AG09309 (cell line): ENCODE data around the gene SAXO1.

Experiments
- DNase-seq: peaks from one replicate; pipeline ENCODE4 v3.0.0-alpha.2; 2010; ENCODE audit warnings: low read depth
- H3K4me3 ChIP-seq: 2 replicates; pipeline ENCODE4 v1.5.1; 2011; ENCODE audit warnings: mild to moderate bottlenecking, low read depth, low read length, moderate library complexity; ENCODE audit not compliant: control insufficient read depth
- TF ChIP-seq, protein P1 (sequence below): IDR thresholded peaks from 2 replicates; pipeline ENCODE4 v1.5.1; 2011; ENCODE audit warnings: mild to moderate bottlenecking, low read depth, low read length, inconsistent platforms; ENCODE audit not compliant: insufficient read depth, control insufficient read depth; ENCODE audit errors: missing control alignments

The SAXO1 gene

GRCh38 chr9:19048966-19049916, 16.2 kb upstream of the SAXO1 start, which contains the start of gene RRAGA:
TSS of gene RRAGA (plus strand) at chr9:19049427. CDS start at chr9:19049660, 233 bp downstream.
- TF ChIP-seq, protein P1, sequence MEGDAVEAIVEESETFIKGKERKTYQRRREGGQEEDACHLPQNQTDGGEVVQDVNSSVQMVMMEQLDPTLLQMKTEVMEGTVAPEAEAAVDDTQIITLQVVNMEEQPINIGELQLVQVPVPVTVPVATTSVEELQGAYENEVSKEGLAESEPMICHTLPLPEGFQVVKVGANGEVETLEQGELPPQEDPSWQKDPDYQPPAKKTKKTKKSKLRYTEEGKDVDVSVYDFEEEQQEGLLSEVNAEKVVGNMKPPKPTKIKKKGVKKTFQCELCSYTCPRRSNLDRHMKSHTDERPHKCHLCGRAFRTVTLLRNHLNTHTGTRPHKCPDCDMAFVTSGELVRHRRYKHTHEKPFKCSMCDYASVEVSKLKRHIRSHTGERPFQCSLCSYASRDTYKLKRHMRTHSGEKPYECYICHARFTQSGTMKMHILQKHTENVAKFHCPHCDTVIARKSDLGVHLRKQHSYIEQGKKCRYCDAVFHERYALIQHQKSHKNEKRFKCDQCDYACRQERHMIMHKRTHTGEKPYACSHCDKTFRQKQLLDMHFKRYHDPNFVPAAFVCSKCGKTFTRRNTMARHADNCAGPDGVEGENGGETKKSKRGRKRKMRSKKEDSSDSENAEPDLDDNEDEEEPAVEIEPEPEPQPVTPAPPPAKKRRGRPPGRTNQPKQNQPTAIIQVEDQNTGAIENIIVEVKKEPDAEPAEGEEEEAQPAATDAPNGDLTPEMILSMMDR = peak; percentile 93
- peak within 1 kb of the TSS; percentile 88 for H3K4me3 ChIP-seq
- peak; percentile 90 for DNase-seq

DNA sequence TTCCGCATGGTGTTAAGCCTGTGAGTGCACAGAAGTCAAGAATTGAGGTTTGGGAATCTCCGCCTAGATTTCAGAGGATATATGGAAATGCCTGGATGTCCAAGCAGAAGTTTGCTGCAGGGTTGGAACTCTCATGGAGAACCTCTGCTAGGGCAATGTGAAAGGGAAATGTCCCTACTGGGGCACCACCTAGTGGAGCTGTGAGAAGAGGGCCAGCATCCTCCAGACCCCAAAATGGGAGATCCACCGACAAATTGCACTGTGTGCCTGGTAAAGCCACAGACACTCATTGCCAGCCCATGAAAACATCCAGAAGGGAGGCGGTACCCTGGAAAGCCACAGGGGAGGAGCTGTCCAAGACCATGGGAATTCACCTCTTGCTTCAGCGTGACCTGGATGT, 3.6 kb upstream of the SAXO1 start:
- TF ChIP-seq, protein P1 = peak; percentile 12
- no peak for DNase-seq
- no peak overlapping the region for H3K4me3 ChIP-seq

DNA sequence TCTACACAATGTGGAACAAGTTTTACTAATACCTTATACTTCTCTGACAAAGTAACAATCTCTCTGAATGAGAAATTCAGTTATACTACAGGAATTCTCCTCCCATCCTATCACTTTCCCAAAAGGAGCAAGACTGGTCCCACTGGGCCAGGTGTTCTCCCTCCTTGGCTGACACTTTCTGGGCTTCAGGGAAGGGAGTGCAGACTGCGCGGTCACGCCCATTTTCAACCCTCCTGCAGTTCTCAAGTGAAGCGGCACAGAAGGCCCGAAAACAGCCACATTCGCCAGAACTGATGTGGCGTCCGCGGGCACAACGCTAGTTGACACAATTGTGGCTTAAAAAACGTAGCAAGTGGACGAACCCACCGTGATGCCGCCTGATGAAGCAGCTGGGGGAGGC, 603 bp downstream of the SAXO1 start:
- no peak overlapping the region for H3K4me3 ChIP-seq
- no peak for DNase-seq
- TF ChIP-seq, protein P1 = no peak

- TF ChIP-seq, protein P1 = no peak
- no peak overlapping the region for H3K4me3 ChIP-seq
- DNase-seq = no peak
Observed at GRCh38 chr9:19030899-19031298, 2.1 kb downstream of the SAXO1 start.

DNA sequence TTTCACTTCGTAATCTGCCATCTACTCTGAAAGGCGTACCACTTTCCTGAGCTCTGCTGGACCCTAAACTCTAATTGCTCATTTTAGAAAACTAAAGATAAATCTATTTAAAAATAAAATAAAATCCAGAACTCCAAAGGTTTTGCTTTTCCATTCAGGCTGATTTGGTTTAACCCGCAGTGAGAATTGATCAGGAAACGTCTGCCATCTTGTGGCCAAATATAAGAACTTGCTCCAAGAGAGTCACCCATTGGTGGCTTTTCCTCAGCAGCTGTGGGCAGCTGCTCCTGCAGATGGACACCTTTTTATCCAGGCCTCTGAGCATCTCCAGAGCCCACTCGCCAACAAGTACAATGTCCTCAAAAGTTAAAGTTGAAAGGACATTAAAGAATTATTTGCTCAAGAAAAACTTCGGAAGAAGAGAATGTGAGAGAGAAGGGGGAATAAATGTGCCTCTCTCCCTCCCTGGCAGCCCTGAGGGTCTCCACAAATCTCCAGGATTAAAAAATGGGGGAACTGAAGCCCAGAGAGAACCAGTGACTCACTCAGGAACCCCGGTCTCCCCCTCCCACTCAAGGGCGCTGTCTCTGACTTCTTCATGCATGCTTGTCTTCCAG, 4.1 kb downstream of the SAXO1 start:
- no peak overlapping the region for H3K4me3 ChIP-seq
- TF ChIP-seq, protein P1 = peak; percentile 61
- no peak for DNase-seq

DNA sequence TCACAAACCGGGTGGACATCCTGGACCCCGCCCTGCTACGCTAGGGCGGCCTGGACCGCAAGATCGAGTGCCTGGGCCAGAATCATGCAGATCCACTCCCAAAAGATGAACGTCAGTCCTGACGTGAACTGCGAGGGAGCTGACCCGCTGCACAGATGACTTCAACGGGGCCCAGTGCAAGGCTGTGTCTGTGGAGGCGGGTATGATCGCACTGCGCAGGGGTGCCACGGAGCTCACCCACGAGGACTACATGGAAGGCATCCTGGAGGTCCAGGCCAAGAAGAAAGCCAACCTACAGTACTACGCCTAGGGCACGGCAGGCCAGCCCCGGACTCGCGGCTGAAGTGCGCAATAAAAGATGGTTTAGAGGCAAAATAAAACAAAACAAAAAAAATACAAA, 5.2 kb downstream of the SAXO1 start:
- H3K4me3 ChIP-seq = no peak overlapping the region
- DNase-seq = no peak
- TF ChIP-seq, protein P1 = no peak
